GM21367 (cell line): ENCODE data around the gene FUT8.

ENCODE experiments used
- ATAC-seq: cut with Tn5 transposase; IDR thresholded peaks from one replicate; pipeline ENCODE4 v1.9.1; 2021; ENCODE audit not compliant: unreplicated experiment

The FUT8 gene

GRCh38 chr14:65755331-65755730, 342.8 kb downstream of the FUT8 start:
- ATAC-seq = no peak

DNA sequence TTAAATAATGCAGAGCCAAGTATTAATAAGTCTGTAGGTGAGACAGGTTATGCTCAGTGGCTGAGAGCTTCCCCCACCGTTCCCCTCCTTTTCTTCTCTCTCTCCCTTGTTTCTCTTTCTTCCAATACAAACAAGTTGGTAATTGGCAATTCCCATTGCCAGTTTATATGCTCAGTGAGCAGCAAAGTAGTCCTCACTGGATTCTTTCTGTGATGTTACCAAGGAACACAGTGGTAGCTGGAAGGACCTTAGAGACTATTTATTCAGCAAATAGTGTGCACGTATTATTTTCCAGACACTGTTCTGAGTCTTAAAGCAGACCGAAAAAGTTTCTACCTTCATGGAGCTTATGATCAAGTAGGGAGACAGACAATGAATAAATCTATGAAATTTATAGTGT, 344.4 kb downstream of the FUT8 start:
- ATAC-seq = no peak

- ATAC-seq = no peak
Measured at GRCh38 chr14:65769151-65769550, 356.6 kb downstream of the FUT8 start.

DNA sequence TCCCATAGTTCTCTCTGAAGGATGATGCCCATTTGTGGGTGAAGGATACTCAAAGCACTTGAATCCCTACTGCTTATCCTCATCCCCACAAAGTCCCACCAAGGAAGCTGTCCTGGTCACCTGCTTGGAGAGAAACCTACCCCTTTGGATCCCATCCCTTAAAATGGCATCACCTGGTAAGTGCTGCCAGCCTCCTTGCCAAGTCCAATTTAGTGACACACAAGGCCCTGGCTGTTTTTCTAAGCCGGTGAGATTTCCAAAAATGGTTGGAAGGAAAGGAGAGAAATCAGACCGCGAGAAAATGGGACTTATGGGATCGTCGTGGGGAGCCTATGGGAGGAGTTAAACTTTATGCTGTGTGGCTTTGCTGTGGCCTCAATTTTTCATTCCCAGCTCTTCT, 358.2 kb downstream of the FUT8 start:
- no peak for ATAC-seq

DNA sequence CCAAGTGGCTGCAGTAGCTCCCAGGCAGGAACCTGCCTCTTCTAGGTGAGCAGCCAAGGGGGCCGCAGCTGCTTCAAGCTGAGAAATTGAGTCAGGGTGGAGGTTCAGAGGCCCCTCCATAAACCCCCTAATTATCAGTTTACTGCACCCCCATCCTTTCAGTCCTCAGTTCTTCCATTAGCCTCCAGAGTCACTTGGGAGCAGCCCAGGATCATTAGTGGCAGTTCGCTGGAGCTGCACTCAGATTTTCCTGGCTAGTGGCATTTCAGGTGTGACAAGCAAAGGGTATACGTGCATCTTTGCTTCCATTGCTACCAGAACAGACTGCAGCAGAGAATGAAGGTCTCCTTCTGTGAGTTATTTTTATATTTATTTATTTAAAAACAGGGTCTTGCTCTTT, 358.7 kb downstream of the FUT8 start:
- no peak for ATAC-seq

- ATAC-seq = no peak
Measured at GRCh38 chr14:65772466-65772865, 359.9 kb downstream of the FUT8 start.

GRCh38 chr14:65772921-65773574, 360.5 kb downstream of the FUT8 start:
- ATAC-seq = no peak

GRCh38 chr14:65774041-65774440, 361.5 kb downstream of the FUT8 start:
- no peak for ATAC-seq

DNA sequence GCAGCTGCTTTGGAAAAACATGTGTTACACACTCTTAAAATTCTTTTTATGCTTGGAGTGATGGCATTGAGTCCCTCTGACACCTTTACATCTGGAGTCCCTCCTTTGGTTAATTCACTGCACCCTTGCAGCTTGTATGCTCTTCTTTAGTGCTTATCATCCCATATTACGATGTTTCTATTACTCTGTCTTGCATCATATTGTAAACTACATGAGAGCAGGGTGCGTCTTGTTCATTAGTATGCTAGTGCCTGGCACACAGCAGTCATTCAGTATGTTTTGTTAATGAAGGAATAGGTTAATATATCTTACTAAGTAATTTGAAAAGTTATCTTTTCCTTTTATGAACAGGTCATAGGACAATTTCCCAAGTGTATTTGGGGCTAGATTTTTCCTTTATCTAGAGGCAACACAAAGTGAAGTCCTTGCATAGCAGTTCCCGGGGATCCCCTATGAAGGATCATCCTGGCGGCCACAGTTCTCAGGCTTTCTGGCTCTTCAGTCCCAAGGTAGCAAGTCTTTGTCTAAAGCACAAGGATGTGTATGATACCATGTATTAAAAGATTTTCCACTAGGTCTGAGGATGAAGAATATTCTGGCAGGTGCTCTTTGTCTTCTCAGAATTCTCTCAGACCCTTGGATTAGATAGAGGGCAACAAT, 363.8 kb downstream of the FUT8 start:
- no peak for ATAC-seq

- ATAC-seq = no peak
Measured at GRCh38 chr14:65780566-65780965, 368.0 kb downstream of the FUT8 start.

GRCh38 chr14:65783101-65783500, 370.6 kb downstream of the FUT8 start:
- no peak for ATAC-seq

DNA sequence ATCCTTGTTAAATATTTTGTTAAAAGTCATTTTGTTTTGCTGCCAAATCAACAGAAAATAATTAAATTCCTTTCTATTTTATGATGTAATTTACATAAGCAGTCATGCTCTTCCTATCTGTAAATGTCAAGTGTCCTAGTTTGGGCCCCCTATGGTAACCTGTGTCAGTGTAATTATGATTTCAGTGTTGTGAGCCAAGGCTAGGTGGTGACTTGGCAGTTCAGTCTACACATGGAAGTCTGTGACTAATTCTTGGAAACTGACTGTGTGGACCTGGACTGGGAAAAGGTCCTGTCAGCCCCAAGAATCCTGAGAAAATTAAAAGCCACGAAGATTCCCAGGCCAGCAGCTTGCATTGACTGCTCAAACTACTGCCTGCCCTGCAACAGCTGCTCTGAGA, 371.0 kb downstream of the FUT8 start:
- ATAC-seq = no peak

DNA sequence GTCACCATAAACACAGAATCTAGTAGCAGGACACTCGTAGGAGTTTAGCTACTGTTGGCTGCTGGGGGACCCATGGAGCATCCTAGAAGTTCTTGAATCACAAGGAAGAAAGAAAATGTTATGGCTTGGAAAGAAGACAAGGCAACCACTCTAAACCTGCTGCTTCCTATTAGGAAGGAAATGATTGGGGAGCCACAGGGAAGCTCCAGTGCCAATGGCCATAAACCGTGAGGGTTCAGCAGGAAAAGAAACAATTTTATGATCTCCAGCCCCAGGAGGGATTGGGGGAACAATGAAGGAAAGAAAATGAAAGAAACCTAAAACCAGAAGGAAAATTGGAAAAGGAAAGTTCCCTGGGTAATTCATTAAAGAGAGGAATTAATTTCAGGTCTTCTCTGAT, 372.0 kb downstream of the FUT8 start:
- ATAC-seq = no peak

GRCh38 chr14:65787461-65787860, 374.9 kb downstream of the FUT8 start:
- ATAC-seq = no peak

DNA sequence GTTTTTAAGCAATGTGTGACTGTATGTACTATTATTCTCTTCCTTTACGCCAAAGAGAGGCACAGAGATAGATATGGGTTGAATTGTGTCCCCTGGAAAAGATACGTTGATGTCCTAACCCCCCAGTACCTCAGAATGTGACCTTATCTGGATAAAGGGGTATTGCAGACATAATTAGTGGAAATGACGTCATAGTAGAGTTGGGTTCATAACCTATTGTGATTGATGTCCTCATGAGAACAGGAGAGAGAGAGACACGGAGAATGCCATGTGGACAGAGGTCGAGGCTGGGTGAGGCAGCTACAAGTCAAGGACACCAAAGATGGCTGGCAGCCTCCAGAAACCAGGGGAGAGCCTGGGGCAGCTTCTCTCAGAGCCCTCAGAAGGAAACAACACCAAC, 376.3 kb downstream of the FUT8 start:
- ATAC-seq = no peak

GRCh38 chr14:65789363-65789762, 376.8 kb downstream of the FUT8 start:
- no peak for ATAC-seq

- ATAC-seq = no peak
Measured at GRCh38 chr14:65790172-65790815, 377.8 kb downstream of the FUT8 start.

- ATAC-seq = no peak
Measured at GRCh38 chr14:65791191-65791981, 378.9 kb downstream of the FUT8 start.

GRCh38 chr14:65792208-65792905, 379.8 kb downstream of the FUT8 start:
- no peak for ATAC-seq
